ENCODE data around the gene CMPK1.

DNA sequence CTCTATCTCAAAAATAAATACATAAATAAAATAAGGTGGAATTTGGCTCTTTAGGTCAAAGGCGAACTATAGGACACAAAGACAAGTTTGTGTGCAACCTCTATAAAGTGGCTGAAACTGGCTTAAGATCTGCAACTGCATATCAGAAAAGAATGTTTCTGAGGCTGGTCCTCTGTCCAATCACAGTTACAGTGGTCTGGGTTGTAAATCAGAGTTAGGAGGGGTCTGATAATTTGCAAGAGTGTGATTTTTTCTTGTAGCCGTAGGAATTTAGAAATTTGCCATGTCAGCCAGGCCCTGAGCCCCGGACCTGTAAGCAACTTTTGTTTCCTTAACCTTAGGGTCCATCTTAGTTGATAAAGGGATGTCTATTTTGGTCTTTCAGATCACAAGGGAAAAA lies 27.8 kb downstream of the CMPK1 start:
- TF ChIP-seq CTCF (IDR thresholded peaks at IDR 0.05; ENCODE audit: extremely low read depth in 1 of 2, insufficient read depth in 1 of 2, low read depth in 1 of 2, low read length in 2 of 2) (no peak), MYC (IDR thresholded peaks at IDR 0.05; ENCODE audit: low read depth, low read length) (no peak), POLR2A (IDR thresholded peaks at IDR 0.05; ENCODE audit: low read depth, low read length) (no peak), GATA2 (IDR thresholded peaks at IDR 0.05; ENCODE audit: insufficient read depth, insufficient read length, low read depth, low read length) (no peak), EZH2 (IDR thresholded peaks at IDR 0.05; ENCODE audit: borderline replicate concordance, low read depth, low read length, severe bottlenecking) (no peak)
